A549 (cell line): ENCODE results near the gene GSC2.

Source experiments
- CTCF ChIP-seq: fragments of >200 bp; sonication (Bioruptor Twin); formaldehyde crosslinking; IDR thresholded peaks from 3 replicates; pipeline ENCODE4 v1.5.1; 2016
- EHF ChIP-seq: fragments of 250-450 bp; sonication (Bioruptor Pico); IDR thresholded peaks from 2 replicates; pipeline ENCODE4 v1.5.0; 2020; ENCODE audit warnings: mild to moderate bottlenecking
- ELK1 ChIP-seq: fragments of 150-350 bp; IDR thresholded peaks from 2 replicates; pipeline ENCODE4 v1.6.1; 2014; ENCODE audit warnings: low read depth, mild to moderate bottlenecking, low read length
- EP300 ChIP-seq, 2 experiments: fragments of >200 bp; sonication (Bioruptor Twin); formaldehyde crosslinking; IDR thresholded peaks; 2 replicates in 1 of 2; 3 replicates in 1 of 2; pipeline ENCODE4 v1.6.1; 2016 to 2017
- HDAC2 ChIP-seq: fragments of 200-600 bp; sonication (generic); IDR thresholded peaks from 2 replicates; pipeline ENCODE4 v1.6.1; 2016
- POLR2A ChIP-seq: IDR thresholded peaks from 2 replicates; pipeline ENCODE4 v1.6.1; 2012; ENCODE audit warnings: mild to moderate bottlenecking, low read length
- SMC3 ChIP-seq: fragments of >200 bp; sonication (Bioruptor Twin); formaldehyde crosslinking; IDR thresholded peaks from 3 replicates; pipeline ENCODE4 v1.6.1; 2018; ENCODE audit warnings: inconsistent platforms

DNA sequence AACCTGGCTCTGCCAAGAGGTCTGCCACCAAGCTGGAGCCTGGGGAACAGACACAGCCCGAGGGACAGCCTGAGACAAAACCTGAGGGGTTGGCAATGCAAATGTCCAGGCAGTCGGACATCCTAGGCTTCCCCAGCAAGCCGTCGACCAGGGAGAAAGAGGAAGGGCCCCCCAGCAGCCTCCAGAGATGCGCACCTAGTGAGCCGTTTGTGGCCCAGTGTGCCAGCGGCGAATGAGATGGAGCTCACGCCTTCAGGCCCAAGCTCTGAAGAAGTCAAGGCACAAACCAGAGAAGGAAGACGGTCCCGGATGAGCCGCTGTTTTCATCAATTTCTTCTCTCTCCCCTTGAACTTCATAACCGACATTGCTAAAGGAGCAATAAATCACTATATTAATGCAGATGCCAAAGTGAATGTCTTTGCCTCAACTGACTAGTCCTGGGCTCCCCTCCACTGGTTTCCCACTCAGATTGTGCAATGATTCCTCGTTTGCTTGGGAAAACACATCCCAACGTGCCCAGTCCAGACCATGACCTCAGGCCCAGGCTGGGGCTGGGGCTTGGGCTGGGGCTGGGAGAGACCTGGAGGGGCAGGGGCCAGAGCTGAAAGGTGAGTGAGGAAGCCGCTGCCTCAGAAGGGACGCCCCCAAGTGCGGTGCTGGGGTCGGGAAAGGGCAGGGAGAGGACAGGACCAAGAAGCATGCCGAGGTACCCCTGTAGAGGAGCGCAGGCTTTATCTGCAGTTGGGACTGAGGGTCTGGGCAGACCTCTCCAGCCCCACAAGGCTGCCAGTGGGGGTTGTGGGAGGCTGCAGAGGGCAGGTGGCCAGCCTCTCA lies 24.4 kb downstream of the GSC2 start:
- TF ChIP-seq SMC3 (no peak), ELK1 (no peak), POLR2A (no peak), CTCF (no peak), EP300 (IDR thresholded peaks at IDR 0.05) (no peak), EHF (CRISPR knock-in tag) (no peak), HDAC2 (no peak)
